GM19023 (cell line): ENCODE results near the gene LEMD2.
"Not testable (repeated sequence)": the region's sequence is repeated elsewhere in the genome, so short reads cannot be mapped to it uniquely, and the experiment has no call there.

Experiments
- ATAC-seq: cut with Tn5 transposase; IDR thresholded peaks from one replicate; pipeline ENCODE4 v1.9.1; 2021; ENCODE audit warnings: mild to moderate bottlenecking, moderate library complexity; ENCODE audit not compliant: unreplicated experiment

Gene LEMD2

DNA sequence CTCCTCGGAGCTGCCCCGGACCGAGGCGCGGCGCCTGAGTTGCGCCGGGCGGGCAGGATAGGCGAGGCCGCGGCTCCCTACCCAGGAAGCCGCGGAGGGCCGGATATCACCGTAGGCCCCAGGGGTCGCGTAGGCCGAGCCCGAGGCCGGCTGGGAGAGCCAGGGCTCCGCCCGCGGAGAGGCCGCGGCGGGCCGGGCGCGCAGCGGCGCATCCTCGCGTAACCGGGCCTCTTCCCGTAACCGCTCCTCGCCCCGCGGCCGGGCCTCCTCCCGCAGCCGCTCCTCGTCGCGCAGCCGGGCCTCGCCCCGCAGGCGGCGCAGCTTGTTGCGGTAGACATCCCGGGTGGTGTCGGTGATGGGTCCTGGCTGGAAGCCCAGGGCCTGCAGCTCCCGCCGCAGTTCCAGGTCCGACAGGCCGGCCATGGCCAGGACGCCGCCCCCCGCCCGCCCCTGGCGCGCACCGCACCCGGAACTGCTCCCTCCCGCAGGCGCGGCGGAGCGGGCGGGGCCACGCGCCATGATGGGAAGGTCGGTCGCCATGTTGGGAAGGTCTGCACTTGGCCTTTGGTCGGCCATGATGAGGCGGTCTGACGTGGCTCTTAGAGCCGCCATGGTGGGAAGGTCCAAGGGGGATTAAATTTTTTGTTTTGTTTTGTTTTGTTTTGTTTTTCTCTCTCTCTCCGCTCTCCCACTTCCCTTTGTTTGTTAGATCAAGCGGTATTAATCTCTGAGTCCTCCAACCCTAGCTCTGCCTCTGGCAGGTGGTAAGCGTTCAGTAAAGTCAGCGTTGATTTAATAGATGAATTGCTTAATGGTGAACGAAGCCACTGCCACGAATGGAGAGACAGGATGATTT lies at the start of gene LEMD2:
LEMD2 (minus strand) TSS at position 437 of the 856 bp plus-strand sequence; CDS start at position 423, 14 bp downstream.
- peak; percentile 87 for ATAC-seq

GRCh38 chr6:33837971-33838665 lies 49.2 kb upstream of the LEMD2 start:
- ATAC-seq, result no peak

- ATAC-seq, result no peak
Measured at GRCh38 chr6:33836806-33837469, 48.0 kb upstream of the LEMD2 start.

DNA sequence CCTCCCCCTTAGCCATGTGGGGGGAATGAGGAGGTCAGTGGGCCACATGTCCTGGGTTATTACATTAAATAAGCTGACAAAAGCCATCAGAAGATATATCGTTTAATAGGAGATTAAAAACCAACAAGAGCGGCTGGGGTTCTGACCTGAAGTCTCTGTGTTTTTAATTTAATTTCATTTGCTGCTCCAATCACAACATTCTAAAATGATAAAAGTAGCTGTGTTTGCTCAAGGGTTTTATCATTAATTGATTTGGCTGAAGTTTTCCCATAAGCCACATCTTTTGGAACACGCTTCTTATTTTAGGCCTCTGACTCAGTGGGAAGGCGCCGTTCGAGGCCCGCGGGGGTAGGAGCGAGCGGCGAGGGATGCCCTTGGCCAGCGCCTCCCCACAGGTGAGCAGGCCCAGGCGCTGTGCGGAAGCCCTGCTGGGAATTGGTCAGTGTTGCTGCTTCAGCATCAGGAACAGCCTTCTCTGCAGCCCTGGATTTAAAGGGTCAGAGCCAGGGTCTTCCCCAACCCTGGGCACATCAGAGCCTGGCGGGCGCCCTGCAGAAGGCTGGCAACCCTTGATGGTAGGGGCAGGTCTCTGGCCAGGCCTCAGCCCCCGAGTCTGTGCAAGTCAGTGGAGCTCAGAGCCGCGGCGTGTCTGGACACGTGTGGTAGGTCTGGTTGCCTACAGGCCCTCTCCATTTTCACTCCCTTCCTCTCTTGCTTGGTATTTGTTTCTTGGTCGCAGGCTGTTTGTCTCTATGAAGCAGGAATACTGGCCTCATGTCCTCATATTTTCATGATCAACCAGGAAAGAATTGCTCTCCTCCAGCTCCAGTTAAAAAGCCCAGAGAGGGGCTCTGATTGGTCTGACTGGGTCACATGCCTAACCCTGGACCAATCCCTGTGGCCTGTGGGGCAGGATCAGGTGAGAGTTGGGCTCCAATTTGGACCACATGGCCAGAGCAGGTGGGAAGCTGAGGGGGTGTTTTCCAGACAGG lies 45.8 kb upstream of the LEMD2 start:
- ATAC-seq, result no peak

- no peak for ATAC-seq
Measured at GRCh38 chr6:33833599-33833998, 44.7 kb upstream of the LEMD2 start.

DNA sequence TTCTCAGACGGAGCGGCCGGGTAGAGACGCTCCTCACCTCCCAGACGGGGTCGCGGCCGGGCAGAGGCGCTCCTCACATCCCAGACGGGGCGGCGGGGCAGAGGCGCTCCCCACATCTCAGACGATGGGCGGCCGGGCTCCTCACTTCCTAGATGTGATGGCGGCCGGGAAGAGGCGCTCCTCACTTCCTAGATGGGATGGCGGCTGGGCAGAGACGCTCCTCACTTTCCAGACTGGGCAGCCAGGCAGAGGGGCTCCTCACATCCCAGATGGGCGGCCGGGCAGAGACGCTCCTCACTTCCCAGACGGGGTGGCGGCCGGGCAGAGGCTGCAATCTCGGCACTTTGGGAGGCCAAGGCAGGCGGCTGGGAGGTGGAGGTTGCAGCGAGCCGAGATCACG lies 43.9 kb upstream of the LEMD2 start:
- ATAC-seq, result not testable (repeated sequence)

GRCh38 chr6:33831725-33832124 lies 42.8 kb upstream of the LEMD2 start:
- ATAC-seq, result not testable (repeated sequence)

- no peak for ATAC-seq
Measured at GRCh38 chr6:33830635-33831240, 41.8 kb upstream of the LEMD2 start.

DNA sequence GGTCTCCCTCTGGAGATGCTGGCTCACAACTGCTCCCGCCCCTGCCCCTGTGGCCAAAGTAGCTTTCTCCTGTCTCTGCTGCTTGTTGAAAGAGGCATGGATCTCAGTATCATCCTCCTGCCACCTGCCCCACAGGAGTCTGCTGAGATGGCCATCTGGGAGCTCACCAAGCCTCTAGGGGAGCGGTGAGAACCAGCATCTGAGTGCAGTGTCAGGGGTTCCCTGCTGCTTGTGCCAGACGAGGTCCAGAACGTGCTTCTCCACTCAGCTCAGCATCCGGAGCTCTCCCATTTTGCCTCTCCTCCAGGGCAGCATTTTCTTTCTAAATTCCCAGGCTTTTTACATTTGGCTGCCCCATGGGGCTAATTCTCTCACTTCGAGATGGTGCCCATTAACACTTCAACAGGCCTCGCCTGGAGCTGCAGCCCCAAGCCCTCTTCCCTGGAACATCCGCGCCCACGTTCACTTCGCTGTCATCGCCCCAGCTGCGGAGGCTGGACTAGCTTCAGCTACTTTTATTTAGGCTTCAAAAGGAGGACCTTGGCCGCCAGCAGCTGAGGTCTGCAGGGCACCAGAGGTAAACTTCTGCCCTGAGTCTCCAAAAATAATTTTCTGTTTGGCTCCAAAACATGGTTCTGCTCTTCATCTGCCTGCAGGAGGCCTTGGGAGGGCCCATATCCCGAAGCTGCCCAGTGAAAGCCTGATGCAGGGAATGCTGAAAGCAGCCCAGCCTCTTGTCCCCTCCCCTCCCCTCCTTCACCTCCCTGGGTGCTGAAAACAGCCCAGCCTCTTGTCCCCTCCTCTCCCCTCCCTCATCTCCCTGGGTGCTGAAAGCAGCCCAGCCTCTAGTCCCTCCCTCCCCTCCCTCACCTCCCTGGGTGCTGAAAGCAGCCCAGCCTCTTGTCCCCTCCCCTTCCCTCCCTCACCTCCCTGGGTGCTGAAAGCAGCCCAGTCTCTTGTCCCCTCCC lies 40.1 kb upstream of the LEMD2 start:
- ATAC-seq, result no peak

- no peak for ATAC-seq
Measured at GRCh38 chr6:33828452-33828763, 39.5 kb upstream of the LEMD2 start.

DNA sequence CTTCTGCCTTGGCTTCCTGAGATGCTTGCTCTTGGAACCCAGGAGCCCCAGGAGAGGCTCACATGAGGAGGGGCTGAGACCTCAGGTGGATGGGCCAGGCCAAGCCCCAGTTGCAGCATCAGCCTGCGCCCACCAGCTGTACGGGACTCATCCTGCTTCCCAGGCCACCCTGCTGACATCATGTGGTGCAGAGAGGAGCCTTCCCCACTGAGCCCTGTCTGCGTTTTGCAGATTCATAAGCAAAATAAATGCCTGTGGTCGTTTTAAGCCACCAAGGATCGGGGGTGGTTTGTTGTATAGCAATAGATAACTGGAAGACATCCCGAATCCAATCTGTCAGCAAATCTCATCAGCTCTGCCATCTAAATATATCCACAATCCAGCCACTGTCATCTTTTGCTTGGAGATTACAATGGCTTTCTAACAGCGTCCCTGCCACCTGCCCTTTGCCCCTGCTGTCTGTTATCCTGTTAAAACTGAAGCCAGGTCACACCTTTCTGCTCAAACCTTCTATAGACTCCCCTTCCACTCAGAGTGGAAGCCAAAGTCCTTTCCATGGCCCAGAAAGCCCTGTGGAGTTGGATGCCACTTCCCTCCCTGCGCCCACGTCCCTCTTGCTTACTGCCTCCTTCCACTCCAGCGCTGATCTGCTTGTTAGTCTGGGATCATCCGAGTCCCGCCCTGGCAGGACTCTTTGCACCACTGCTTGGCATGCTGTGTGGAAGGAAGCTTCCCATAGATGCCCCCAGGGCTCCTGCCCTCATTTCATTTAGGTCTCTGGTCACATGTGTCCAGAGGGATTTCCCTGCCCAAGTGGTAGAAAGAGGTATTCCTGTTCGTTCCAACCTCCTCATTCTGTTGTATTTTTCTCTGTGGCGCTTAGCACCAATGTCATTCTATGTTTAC lies 38.9 kb upstream of the LEMD2 start:
- no peak for ATAC-seq

- no peak for ATAC-seq
Measured at GRCh38 chr6:33826537-33826936, 37.6 kb upstream of the LEMD2 start.

DNA sequence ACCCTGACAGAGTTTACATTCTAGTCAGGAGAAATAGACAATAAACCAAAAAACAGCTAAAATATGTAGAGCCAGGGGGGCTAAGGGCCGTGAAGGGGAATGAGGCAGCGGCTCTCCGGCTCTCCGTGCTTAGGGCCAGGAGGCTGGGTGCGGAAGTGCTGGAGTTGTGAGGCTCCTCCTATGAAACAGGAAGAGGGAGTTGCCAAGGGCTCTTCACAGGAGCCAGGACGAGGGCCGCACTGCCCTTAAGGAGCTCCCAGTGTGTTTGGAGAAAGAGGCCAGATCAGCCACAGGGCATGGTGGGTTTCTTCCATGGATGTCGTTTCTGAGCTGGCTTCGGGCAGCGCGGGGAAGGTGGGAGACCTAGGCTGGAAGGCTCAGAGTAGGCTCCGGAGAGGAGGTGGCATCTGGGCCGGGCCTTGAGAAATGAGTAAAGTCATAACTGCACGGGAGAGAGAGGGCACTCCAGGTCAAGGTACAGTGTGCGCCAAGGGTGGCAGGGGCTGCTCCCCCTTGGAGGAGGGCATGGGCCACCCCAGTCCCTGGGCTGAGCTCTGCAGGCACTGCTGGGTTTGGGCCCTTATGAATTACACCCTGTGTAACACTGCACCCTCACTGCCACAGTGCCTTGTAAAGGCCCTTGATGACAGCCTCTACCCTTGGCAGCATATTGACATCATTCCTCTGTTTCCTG lies 35.7 kb upstream of the LEMD2 start:
- no peak for ATAC-seq

GRCh38 chr6:33823806-33824205 lies 34.9 kb upstream of the LEMD2 start:
- ATAC-seq, result no peak

DNA sequence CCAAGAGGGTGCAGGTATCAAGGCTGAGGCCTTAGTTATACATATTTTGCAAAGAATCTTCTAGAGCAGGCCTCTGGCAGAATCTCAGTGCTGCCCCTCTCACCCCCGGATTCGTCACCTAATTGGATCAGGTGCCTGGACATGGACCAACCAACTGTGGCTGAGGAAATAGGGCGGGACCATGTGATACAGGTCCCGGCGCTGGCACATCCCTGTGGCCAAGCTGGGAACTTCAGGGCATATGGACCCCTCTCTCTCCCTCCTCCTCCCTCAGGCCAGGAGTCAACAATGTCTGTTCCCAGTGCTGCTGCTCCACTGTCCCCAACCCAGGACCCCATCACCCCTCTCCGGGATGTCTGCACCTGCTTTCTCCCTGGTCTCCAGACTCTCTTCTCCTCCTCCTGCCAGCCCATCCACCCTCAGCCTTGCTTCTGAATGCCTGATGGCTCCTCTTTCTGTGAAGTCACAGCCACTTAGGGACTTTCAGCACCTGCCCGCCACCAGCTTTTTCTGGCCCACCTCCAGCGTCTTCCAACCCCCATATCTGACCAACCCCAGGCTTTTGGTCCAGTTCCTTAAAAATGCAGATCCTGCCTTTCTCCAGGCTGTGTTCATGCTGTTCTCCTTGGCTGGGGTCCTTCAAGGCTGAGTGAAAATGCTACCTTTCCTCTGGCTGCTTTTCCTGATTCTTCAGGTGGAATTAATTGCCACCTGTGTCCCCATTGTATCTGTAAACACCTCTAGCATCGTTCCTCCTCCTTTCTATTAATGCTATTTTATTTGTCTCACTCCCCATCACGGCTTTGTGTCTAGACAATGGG lies 33.9 kb upstream of the LEMD2 start:
- ATAC-seq, result no peak

- no peak for ATAC-seq
Measured at GRCh38 chr6:33820784-33821520, 32.0 kb upstream of the LEMD2 start.
